ENCODE measurements around the gene FRMD4A.
A peak's percentile ranks its signal among the peaks of the same experiment; 100 is the strongest.
"Not testable (repeated sequence)": the region's sequence is repeated elsewhere in the genome, so short reads cannot be mapped to it uniquely, and the experiment has no call there.

Gene FRMD4A

GRCh38 chr10:14086596-14086995, 244.1 kb downstream of the FRMD4A start:
- DNase-seq, result no peak

GRCh38 chr10:14084875-14085274, 245.8 kb downstream of the FRMD4A start:
- no peak for DNase-seq

- no peak for DNase-seq
Measured at GRCh38 chr10:14080795-14081194, 249.9 kb downstream of the FRMD4A start.

- no peak for DNase-seq
Measured at GRCh38 chr10:14077430-14077829, 253.3 kb downstream of the FRMD4A start.

GRCh38 chr10:14074062-14074884, 256.5 kb downstream of the FRMD4A start:
- DNase-seq, result no peak

- DNase-seq, result no peak
Measured at GRCh38 chr10:14072541-14072940, 258.2 kb downstream of the FRMD4A start.

- no peak for DNase-seq
Measured at GRCh38 chr10:14071956-14072355, 258.8 kb downstream of the FRMD4A start.

GRCh38 chr10:14068601-14069250, 262.0 kb downstream of the FRMD4A start:
- no peak for DNase-seq

- DNase-seq, result not testable (repeated sequence)
Measured at GRCh38 chr10:14067638-14068037, 263.1 kb downstream of the FRMD4A start.

GRCh38 chr10:14066106-14066505, 264.6 kb downstream of the FRMD4A start:
- DNase-seq, result no peak

GRCh38 chr10:14063531-14064285, 267.0 kb downstream of the FRMD4A start:
- no peak for DNase-seq

GRCh38 chr10:14062528-14063260, 268.0 kb downstream of the FRMD4A start:
- no peak for DNase-seq

- no peak for DNase-seq
Measured at GRCh38 chr10:14060320-14061070, 270.2 kb downstream of the FRMD4A start.

GRCh38 chr10:14056610-14057332, 274.0 kb downstream of the FRMD4A start:
- DNase-seq, result no peak

- DNase-seq, result no peak
Measured at GRCh38 chr10:14052931-14053330, 277.8 kb downstream of the FRMD4A start.

GRCh38 chr10:14050598-14050997, 280.1 kb downstream of the FRMD4A start:
- no peak for DNase-seq

GRCh38 chr10:14048930-14049613, 281.7 kb downstream of the FRMD4A start:
- DNase-seq, result no peak

GRCh38 chr10:14047431-14047830, 283.3 kb downstream of the FRMD4A start:
- DNase-seq, result no peak

GRCh38 chr10:14042051-14042450, 288.7 kb downstream of the FRMD4A start:
- DNase-seq, result not testable (repeated sequence)

GRCh38 chr10:14040787-14041631, 289.7 kb downstream of the FRMD4A start:
- DNase-seq, result peak; percentile 14

All from midbrain (tissue), 1 donor.